NCI-H774 (cell line): Measurements from ENCODE around the gene TMC3.
"Not testable (repeated sequence)": the region's sequence is repeated elsewhere in the genome, so short reads cannot be mapped to it uniquely, and the experiment has no call there.

ENCODE experiments used
- DNase-seq: peaks from one replicate; lab custom pipeline; 2025; lab: John Stamatoyannopoulos, UW

Gene TMC3

GRCh38 chr15:81373775-81374395, at the start of gene TMC3:
Gene TMC3 (minus strand): TSS chr15:81374213. CDS start chr15:81374077, 136 bp downstream.
- no peak for DNase-seq

DNA sequence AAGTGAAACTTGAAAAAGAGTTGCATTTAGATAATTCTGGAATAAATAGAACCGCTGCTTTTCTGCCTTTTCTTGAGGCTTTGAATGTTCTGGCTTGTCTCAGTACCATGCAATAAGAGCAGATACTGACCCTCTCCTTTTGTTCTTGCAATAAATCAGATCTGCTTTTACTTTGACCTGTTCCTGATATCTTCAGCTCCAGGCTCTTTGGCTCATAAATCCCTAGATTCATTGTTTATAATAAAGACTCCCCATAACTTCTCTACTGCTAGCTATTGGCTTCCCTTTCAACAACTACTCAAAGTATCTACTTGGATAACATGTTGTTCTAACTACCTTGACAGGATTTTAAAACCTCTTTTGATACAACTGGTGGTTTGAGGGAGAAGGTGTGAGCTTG, 47.4 kb upstream of the TMC3 start:
- no peak for DNase-seq

- no peak for DNase-seq
These were observed 45.4 kb upstream of the TMC3 start for GRCh38 chr15:81419332-81419943.

GRCh38 chr15:81418891-81419290, 44.9 kb upstream of the TMC3 start:
- DNase-seq: no peak

DNA sequence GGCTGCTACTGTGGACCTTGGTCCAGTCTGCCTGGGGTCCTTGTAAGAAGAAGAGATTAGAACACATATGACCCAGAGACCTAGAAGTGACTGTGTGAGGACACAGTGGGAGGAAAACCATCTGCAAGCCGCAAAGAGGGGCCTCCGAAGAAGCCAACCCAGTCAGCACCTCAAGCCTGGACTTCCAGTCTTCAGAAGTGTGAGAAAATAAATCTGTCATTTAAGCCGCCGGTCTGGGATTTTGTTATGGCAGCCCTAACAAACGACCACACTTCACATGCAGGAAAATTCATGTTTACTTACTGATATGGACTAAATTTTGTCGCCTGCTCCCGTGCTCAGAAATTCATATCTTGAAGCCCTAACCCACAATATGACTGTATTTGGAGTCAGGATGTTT, 44.4 kb upstream of the TMC3 start:
- DNase-seq: no peak

DNA sequence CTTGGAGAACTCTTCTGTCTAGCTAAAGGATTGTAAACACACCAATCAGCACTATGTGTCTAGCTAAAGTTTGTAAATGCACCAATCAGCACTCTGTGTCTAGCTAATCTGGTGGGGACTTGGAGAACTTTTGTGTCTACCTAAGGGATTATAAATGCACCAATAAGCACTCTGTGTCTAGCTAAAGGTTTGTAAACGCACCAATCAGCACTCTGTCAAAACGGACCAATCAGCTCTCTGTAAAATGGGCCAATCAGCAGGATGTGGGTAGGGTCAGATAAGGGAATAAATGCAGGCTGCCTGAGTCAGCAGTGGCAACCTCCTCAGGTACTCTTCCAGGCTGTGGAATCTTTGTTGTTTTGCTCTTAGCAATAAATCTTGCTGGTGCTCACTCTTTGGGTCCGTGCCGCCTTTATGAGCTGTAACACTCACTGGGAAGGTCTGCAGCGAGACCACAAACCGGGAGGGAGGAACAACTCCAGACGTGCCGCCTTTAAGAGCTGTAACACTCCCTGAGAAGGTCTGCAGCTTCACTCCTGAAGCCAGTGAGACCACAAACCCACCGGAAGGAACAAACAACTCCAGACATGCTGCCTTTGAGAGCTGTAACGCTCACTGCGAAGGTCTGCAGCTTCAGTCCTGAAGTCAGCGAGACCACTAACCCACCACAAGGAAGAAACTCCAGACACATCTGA, 40.4 kb upstream of the TMC3 start:
- DNase-seq: not testable (repeated sequence)

DNA sequence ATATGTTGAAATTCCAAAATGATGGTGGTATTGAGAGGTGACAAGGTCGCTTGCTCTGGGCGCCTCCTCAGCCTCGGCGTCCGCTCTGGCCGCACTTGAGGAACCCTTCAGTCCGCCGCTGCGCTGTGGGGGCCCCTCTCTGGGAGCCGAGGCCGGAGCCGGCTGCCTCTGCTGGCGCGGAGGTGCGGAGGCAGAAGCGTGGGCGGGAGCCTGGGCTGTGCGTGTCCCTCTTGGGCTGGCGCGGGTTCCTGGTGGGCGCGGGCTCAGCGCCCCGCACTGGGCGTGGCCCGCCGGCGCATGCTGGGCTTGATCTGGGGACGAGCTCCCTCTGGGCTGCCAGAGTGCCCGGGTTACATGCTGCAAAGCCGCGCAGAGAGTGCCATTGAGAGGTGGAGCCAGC, 39.8 kb upstream of the TMC3 start:
- DNase-seq: no peak

DNA sequence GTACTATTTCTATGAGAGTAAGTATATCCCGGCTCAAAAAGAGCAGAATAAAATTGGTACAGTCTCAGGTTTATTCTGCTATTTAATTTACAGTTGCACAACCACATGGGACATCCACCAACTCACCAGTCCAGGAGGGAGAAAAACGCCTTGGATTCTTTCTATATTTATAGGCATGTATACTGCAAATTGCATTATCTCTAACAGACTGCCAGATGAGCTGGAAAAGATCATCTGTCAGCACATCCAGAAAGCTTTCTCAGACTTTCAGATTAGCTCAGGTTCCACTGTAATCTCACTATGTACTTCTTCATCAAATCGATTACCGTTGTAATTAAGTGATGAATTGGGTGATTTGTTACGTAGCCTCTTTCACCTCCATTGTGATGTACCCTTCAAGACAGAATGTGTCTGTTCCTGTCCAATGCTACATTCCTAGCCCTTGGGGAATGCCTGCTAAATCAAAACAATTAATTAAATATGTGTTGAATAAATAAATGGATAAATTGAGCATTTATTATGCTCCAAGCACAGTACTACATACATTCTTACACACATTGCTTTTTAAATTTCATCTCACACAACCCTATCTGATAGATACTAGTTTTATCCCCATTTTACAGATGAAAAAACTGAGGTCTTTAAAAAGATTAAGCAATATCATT, 38.1 kb upstream of the TMC3 start:
- DNase-seq: no peak

DNA sequence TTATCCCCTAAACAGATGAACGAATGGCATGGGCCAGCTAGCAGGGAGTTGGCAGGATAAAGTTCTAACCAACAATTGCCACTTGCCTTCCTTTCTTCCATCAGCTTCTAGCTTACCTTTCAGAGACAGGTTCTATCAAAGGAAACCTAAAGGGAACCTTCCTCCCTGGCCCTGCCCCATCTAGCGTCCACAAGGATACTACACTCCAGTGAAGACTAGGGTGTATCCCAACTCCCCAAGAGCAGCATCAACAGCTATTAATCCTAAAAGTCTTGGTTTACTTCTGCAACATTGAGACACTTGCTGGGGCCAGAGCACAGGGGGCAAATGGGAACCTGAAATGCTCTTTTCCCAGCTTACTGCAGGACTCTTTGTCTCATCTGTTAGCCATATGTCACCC, 37.0 kb upstream of the TMC3 start:
- DNase-seq: no peak

- DNase-seq: peak; percentile 49
These were observed 36.3 kb upstream of the TMC3 start for GRCh38 chr15:81410318-81410753.

DNA sequence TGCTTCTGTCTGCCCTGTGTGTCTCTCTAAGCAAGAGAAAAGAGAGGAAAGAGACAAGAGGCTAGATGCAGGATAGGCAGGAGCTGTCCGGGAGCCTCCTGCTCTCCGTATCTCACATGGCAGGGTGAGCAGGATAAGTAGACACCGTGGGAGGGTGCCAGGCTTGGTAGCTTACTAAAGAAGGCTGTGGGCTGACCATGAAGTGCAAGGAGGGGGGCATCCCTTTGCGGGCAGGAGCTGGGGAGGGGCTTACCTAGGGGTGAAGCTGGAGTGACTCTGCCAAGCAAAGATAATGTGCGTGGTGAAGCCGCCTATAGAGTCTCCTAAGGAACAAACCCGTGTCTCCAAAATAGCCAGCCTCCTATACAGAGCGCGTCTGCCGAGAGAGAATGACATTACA, 33.7 kb upstream of the TMC3 start:
- DNase-seq: no peak

GRCh38 chr15:81407176-81407575, 33.2 kb upstream of the TMC3 start:
- no peak for DNase-seq

DNA sequence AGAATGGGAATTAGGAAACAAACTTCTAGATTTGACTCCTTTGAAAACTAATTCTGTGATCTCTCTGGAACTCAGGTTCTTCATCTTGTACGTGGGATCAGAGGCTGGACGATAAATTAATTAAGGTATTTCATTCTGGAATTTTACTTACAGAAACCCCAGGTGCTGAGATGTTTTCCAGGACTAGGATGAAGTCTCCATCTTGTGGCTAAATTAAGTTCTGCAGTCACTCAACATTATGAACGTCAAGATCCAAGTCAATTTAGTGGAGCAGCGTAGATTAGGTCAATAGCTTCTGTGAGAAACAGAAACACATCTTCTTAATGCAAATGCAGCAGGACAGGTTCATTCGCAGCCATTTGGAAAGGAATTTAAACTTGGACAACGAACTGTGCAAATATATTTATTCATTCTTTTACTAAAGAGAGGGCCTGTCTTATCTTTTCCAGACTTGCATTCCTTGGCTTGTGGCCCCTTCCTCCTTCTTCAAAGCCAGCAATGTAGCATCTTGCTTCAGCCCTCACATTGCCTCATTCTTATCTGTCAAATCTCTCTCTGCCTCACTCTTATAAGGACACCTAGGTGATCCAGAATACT, 26.7 kb upstream of the TMC3 start:
- peak; percentile 13 for DNase-seq

DNA sequence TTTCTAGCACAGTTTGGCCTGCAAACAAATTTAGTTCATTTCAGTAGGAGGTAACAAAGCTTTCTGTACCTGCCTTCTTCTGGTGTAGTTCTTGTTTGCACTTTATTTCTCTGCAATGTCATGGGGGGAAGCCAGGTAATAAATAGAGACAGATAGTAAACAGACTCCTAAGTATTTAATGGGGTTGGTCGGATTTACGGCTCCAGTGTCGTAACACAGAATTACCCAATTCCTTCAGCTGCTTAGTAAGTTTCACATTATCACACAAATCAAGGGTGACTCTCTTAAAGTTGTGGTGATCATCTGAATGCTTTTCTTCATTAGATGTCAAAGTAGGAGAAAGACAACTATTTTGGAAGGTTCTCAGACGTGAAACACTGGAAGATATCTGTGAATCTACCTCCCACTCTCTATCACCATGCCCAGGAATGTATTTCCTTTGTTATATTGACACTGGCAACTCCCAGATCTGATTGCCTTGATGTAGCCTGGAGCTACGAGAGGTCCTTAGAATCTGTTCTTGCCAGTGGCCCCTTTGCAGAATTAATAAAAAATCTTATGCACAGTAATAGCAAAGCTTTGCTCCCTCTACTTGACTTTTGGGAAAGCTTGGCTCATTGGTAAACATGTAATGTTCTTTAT, 25.0 kb upstream of the TMC3 start:
- no peak for DNase-seq

DNA sequence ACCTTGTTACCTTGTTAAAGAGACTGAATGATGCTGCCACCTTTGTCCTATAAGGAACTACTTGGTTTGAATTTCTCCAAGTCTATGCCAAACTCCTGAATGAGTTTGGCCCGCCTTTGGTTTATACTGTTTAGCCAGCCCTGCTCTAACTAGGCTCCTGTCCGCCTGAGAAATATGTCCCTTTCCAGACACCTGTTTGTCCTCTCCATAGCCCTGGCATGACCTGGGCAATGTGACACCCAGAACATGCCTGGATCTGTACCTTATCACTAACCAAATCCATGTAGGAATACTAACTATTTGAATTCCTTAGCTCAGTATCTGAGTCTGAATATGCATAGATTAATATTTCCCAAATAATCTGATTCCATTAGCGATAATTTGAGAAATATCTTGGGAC, 24.4 kb upstream of the TMC3 start:
- DNase-seq: no peak

GRCh38 chr15:81394603-81395002, 20.6 kb upstream of the TMC3 start:
- DNase-seq: no peak

DNA sequence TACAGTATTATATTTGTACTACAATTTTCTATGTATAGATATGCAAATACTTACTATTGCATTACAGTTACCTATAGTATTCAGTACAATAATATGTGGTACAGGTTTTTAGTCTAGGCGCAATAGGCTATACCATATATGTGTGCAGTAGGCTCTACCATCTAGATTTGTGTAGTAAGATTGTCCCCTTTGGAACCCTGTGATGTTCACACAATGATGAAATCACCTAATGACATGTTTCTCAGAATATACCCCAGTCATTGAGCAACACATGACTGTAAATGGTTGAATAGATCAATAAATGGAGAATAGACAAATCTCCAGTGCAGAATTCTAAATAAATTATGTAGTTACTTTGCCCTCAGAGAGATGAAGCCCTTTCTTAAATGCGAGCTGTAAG, 17.6 kb upstream of the TMC3 start:
- no peak for DNase-seq

DNA sequence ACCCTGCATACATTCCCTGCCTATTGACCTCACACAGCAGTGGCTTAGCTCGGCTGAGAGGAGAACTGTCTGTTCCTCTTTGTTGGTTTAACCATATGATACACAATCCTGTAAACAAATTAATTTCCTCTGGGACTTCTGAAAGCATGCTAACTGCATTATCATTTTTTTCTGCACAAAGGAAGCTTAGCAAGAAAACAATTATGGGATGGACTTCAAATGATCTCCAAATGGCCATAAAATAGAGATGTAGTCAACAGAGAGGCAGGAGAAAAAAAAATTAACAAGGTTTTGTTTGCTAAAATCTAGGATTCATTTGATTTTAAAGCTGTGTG, 14.4 kb upstream of the TMC3 start:
- DNase-seq: no peak

- DNase-seq: no peak
These were observed 13.8 kb upstream of the TMC3 start for GRCh38 chr15:81387621-81388435.

- no peak for DNase-seq
These were observed 12.9 kb upstream of the TMC3 start for GRCh38 chr15:81386947-81387346.

DNA sequence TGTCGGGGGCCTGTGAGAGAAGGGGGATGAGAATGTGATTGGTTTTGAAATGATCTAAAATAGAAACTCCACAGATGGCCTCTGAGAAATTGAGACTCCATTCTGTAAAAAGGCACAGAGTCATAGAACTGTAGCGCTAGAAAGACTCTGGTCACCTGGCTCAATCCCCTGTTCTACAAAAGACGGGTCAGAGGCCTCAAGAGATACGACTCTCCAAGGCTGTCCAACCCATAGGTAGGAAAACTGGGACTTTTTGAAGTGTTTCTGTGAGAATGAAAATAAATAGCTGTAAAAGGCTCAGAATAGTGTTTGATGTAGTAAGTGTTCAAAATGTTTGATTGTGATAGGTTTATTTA, 11.7 kb upstream of the TMC3 start:
- no peak for DNase-seq
